HPDE6-E6E7 (cell line): Measurements from ENCODE around the gene PLEKHG2.

ENCODE experiments used
- DNase-seq: peaks from one replicate; pipeline ENCODE4 v3.0.0; 2011; ENCODE audit warnings: missing footprints; ENCODE audit errors: extremely low spot score

The PLEKHG2 gene

GRCh38 chr19:39384839-39385568, 27.5 kb upstream of the PLEKHG2 start:
- no peak for DNase-seq

- no peak for DNase-seq
These were observed 26.6 kb upstream of the PLEKHG2 start for GRCh38 chr19:39385629-39386411.

GRCh38 chr19:39386557-39386956, 25.9 kb upstream of the PLEKHG2 start:
- DNase-seq: no peak

- no peak for DNase-seq
These were observed 23.8 kb upstream of the PLEKHG2 start for GRCh38 chr19:39388657-39389056.

- no peak for DNase-seq
These were observed 22.6 kb upstream of the PLEKHG2 start for GRCh38 chr19:39389631-39390414.

GRCh38 chr19:39390451-39390750, 22.1 kb upstream of the PLEKHG2 start:
- no peak for DNase-seq

GRCh38 chr19:39390751-39391437, 21.6 kb upstream of the PLEKHG2 start, which contains the start of the genes MED29 and PAF1:
Gene MED29, plus strand, starts transcription at chr19:39391378. Its CDS starts 45 bp downstream, at chr19:39391423.
Gene PAF1, minus strand, starts transcription at chr19:39391106. Its CDS starts 242 bp downstream, at chr19:39390864.
- peak; percentile 99 for DNase-seq

GRCh38 chr19:39397360-39398296, 14.8 kb upstream of the PLEKHG2 start:
- no peak for DNase-seq

- DNase-seq: no peak
These were observed 14.1 kb upstream of the PLEKHG2 start for GRCh38 chr19:39398297-39398864.

- DNase-seq: no peak
These were observed 12.8 kb upstream of the PLEKHG2 start for GRCh38 chr19:39399668-39400050.

GRCh38 chr19:39400061-39400460, 12.4 kb upstream of the PLEKHG2 start:
- no peak for DNase-seq

- DNase-seq: no peak
These were observed 11.4 kb upstream of the PLEKHG2 start for GRCh38 chr19:39401070-39401548.

GRCh38 chr19:39401549-39402345, 10.7 kb upstream of the PLEKHG2 start:
- no peak for DNase-seq

- no peak for DNase-seq
These were observed 9.8 kb upstream of the PLEKHG2 start for GRCh38 chr19:39402346-39403300.

- DNase-seq: no peak
These were observed 8.8 kb upstream of the PLEKHG2 start for GRCh38 chr19:39403331-39404312.

- DNase-seq: no peak
These were observed 7.1 kb upstream of the PLEKHG2 start for GRCh38 chr19:39405261-39405957.
